BJ (cell line): ENCODE measurements around the gene DCST2. TPM values are rescaled to one million over a fixed set of nuclear protein-coding genes. Genes with fewer than 3 reads are reported as not detected.

Experiments
- CTCF ChIA-PET: fragments of 350-600 bp; formaldehyde crosslinking; extraction: SDS; loops from one replicate; lab custom pipeline; 2021; ENCODE audit warnings: antibody characterized with exemption, inconsistent platforms; lab: Yijun Ruan, JAX
- POLR2A ChIA-PET: fragments of 300-600 bp; sonication (Branson Sonifier 250); formaldehyde crosslinking; extraction: SDS; loops from one replicate; lab custom pipeline; 2021; ENCODE audit warnings: antibody characterized with exemption; lab: Charles Lee
- DNase-seq: peaks from one replicate; pipeline ENCODE4 v3.0.0-alpha.2; 2011; ENCODE audit warnings: low read depth
- H3K27me3 ChIP-seq: 2 replicates; pipeline ENCODE4 v1.6.0; 2011; ENCODE audit warnings: low read length; ENCODE audit not compliant: control insufficient read depth, insufficient read depth
- H3K36me3 ChIP-seq: 2 replicates; pipeline ENCODE4 v1.5.1; 2011; ENCODE audit warnings: low read length; ENCODE audit not compliant: control insufficient read depth, insufficient read depth
- H3K4me3 ChIP-seq: 2 replicates; pipeline ENCODE4 v1.5.1; 2011; ENCODE audit warnings: low read depth, mild to moderate bottlenecking, control low read depth, low read length
- polyA minus RNA-seq: library from RNA; depleted of rRNA, polyadenylated mRNA; stranded (reverse); fragments of >200 nt; gene quantifications from 2 replicates; pipeline ENCODE4 v1.2.3, GENCODE V29; 2011; rRNA and poly(A)+ RNA removed
- polyA plus RNA-seq: library from polyadenylated mRNA; depleted of rRNA; stranded (reverse); fragments of >200 nt; gene quantifications from 2 replicates; pipeline ENCODE4 v1.2.3, GENCODE V29; 2011; rRNA removed
- TF ChIP-seq, protein P1 (sequence below): IDR thresholded peaks from 2 replicates; pipeline ENCODE4 v1.5.1; 2011; ENCODE audit warnings: low read depth, mild to moderate bottlenecking, control low read depth, inconsistent platforms, low read length, moderate library complexity; ENCODE audit not compliant: insufficient read depth

DCST2 gene
- polyA plus RNA-seq = 0.17 and 0.38 TPM in 2 replicates
- 0.28 TPM in 1 of 2 replicates, not detected in the other for polyA minus RNA-seq

DNA sequence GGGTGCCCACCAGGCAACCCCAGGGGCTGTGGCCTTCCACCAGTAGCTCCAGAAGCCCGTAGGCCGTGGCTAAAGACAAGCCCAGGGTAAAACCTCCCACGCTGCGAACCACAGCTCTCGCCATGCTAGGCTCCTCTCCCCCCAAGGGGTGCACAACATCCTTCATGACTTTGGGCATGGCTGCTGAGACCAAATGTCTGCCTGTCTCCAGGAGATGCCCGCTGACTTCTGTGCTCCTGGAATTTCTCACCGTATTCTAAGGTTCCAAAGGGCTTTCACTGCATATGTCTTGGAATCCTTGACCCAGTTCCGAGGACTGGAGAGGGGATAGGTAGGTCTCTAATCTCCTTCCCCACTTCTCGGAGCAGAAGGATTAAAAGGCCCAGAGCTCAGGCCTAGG lies at the start of gene DCST2, which contains the start of gene DCST1:
Gene DCST2, minus strand, starts transcription at position 258 of the 400 bp plus-strand sequence. Its CDS starts 80 bp downstream, at position 178.
Gene DCST1, plus strand, starts transcription at position 301 of the 400 bp plus-strand sequence. CDS start 213 bp downstream, outside the sequence.
- peaks cover 6% of the 10 kb centered on the region for H3K27me3 ChIP-seq
- TF ChIP-seq, protein P1, sequence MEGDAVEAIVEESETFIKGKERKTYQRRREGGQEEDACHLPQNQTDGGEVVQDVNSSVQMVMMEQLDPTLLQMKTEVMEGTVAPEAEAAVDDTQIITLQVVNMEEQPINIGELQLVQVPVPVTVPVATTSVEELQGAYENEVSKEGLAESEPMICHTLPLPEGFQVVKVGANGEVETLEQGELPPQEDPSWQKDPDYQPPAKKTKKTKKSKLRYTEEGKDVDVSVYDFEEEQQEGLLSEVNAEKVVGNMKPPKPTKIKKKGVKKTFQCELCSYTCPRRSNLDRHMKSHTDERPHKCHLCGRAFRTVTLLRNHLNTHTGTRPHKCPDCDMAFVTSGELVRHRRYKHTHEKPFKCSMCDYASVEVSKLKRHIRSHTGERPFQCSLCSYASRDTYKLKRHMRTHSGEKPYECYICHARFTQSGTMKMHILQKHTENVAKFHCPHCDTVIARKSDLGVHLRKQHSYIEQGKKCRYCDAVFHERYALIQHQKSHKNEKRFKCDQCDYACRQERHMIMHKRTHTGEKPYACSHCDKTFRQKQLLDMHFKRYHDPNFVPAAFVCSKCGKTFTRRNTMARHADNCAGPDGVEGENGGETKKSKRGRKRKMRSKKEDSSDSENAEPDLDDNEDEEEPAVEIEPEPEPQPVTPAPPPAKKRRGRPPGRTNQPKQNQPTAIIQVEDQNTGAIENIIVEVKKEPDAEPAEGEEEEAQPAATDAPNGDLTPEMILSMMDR = no peak
- H3K4me3 ChIP-seq = no peak within 1 kb of the TSS
- no peaks in the 10 kb centered on the region for H3K36me3 ChIP-seq
- ChIA-PET CTCF (interaction anchor here (2.2 to 6.9 kb wide), 3 partner anchors 11 to 18 kb away, joined by 7 to 31 read pairs (median 11); partner anchors contain the start of gene ADAM15), POLR2A (no interaction called here)
- no peak for DNase-seq

DNA sequence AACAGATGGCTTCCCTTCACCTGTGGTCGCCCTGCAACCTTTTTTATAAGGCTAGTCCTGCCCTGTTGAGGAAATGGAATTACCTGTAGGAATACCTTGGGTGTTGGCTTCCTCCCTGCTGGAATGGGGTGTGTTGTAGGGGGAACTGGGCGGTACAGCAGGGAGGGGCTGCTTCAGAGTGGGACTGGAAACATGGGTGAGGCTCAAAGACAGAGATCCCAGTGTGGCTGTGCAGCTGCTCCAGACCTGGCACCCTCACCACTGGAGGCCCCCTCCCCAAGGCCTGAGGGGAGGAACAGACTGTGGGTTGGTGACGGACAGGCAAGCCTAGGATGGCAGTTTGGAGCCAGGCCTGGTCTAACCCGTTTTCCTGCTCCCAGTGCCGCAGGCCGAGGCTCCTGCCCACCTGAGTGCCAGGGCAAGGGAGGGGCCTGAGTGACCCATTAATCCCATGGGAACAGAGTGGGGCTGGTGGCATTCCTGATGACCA lies 49.5 kb upstream of the DCST2 start:
- no peak for DNase-seq
- TF ChIP-seq, protein P1 = no peak
- CTCF ChIA-PET = interaction anchor here (0.7 to 4.7 kb wide), 6 partner anchors 8 to 272 kb away, joined by 3 to 147 read pairs (median 14); partner anchors contain the start of gene EFNA4
- Histone ChIP-seq H3K4me3 (no peak overlapping the region), H3K36me3 (no peaks in the 10 kb centered on the region), H3K27me3 (peaks cover 38% of the 10 kb centered on the region)
- POLR2A ChIA-PET = no interaction called here

GRCh38 chr1:155082301-155083051 lies 48.9 kb upstream of the DCST2 start:
- H3K27me3 ChIP-seq = peaks cover 38% of the 10 kb centered on the region
- no peak for DNase-seq
- TF ChIP-seq, protein P1 = no peak
- CTCF ChIA-PET = interaction anchor here (1.3 to 4.7 kb wide), 3 partner anchors 18 to 38 kb away, joined by 4 to 147 read pairs (median 86); partner anchors contain the start of gene EFNA4
- POLR2A ChIA-PET = no interaction called here
- H3K36me3 ChIP-seq = no peaks in the 10 kb centered on the region
- H3K4me3 ChIP-seq = no peak overlapping the region

GRCh38 chr1:155081472-155082300 lies 48.1 kb upstream of the DCST2 start:
- no peak overlapping the region for H3K4me3 ChIP-seq
- ChIA-PET CTCF (interaction anchor here (1.1 to 4.7 kb wide), 7 partner anchors 10 to 91 kb away, joined by 3 to 147 read pairs (median 5); partner anchors contain the start of genes ADAM15, EFNA4 and KRTCAP2), POLR2A (interaction anchor here (0.6 kb wide), 1 partner anchor 600 kb away, joined by 14 read pairs; no protein-coding TSS in a partner anchor)
- TF ChIP-seq, protein P1 = no peak
- DNase-seq = no peak
- no peaks in the 10 kb centered on the region for H3K36me3 ChIP-seq
- peaks cover 38% of the 10 kb centered on the region for H3K27me3 ChIP-seq
